Hematopoietic multipotent progenitor cell treated with erythropoietin and hydrocortisone succinate and interleukin-3 and kit ligand, for 17 days (in vitro differentiated cells): ENCODE results near the gene MISP.

Source experiments
- DNase-seq: peaks from one replicate; pipeline ENCODE4 v3.0.0-alpha.2; 2015; ENCODE audit warnings: low spot score

The MISP gene

GRCh38 chr19:797528-798414 is 46.9 kb downstream of the MISP start:
- DNase-seq, result peak; percentile 87

DNA sequence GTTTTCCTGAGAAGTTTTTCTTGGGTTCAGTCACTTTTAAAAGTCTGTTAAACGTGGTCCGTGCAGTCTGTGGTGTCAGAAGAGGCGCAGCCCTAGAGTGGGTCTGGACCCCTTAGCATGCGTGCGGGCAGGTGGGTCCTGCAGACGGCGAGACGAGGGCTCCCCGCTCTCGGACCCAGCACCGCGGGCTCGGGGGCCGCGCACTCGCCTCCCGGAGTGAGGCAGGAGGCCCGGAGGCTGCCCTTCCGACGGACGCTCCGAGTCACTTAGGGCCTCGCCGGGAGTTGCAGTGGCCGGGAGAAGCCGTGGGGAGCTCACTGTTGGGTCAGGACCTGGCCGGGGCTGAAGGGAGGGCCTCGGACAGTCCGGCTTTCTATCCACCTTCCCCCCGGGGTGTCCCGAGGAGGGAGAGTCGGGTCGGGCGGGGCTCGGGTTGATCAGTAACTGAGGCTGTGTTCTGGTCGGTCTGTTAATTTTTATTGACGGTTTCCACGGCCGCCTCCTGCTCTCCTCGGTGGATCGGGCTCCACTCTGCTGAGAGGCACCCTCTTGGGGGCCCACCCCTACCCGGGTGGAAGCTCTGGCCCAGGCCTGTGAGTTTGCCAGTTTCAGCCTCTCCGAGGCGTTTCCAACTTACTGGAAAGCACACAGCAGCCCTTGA is 47.6 kb downstream of the MISP start:
- peak; percentile 31 for DNase-seq

GRCh38 chr19:799076-799881 is 48.4 kb downstream of the MISP start:
- peak; percentile 35 for DNase-seq

GRCh38 chr19:800360-801029 is 49.6 kb downstream of the MISP start:
- peak; percentile 23 for DNase-seq

- peak; percentile 17 for DNase-seq
Measured at GRCh38 chr19:801030-801860, 50.3 kb downstream of the MISP start.

GRCh38 chr19:801861-802497 is 51.1 kb downstream of the MISP start:
- DNase-seq, result no peak

DNA sequence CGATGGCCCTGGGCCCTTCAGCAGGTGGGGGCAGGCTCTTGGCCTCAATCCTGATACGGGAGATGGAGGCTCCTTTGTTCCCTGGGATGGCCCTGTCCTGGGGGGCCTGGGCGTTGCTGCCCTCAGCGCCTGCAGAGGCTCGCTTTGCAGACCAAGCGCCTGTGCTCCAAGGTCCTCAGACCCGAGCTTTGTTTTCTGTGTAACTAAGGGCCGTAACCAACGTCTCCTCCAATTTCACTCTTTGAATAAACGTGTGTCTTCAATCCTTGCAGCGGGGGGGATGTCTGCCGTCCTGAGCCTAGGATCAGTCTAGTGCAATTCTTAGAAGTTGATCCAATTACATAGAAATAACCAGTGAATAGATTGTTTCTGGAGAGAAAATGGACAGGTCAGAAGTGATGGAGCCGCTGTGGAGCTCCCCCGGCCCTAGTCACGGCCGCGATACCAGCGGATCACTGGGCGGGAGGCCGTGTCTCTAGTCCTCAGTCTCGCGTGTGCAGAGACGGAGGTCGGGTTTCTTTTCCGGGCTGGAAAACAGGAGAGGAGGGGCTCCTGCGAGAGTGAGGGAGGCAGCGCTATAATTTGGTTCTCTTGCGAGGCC is 51.7 kb downstream of the MISP start:
- DNase-seq, result no peak

GRCh38 chr19:803099-803561 is 52.2 kb downstream of the MISP start:
- DNase-seq, result no peak

GRCh38 chr19:803686-804418 is 52.9 kb downstream of the MISP start:
- DNase-seq, result no peak

GRCh38 chr19:804419-805165 is 53.7 kb downstream of the MISP start:
- DNase-seq, result no peak

- DNase-seq, result no peak
Measured at GRCh38 chr19:805166-805551, 54.2 kb downstream of the MISP start.

- DNase-seq, result no peak
Measured at GRCh38 chr19:805600-806550, 55.0 kb downstream of the MISP start.

- DNase-seq, result no peak
Measured at GRCh38 chr19:806815-807421, 56.0 kb downstream of the MISP start.

DNA sequence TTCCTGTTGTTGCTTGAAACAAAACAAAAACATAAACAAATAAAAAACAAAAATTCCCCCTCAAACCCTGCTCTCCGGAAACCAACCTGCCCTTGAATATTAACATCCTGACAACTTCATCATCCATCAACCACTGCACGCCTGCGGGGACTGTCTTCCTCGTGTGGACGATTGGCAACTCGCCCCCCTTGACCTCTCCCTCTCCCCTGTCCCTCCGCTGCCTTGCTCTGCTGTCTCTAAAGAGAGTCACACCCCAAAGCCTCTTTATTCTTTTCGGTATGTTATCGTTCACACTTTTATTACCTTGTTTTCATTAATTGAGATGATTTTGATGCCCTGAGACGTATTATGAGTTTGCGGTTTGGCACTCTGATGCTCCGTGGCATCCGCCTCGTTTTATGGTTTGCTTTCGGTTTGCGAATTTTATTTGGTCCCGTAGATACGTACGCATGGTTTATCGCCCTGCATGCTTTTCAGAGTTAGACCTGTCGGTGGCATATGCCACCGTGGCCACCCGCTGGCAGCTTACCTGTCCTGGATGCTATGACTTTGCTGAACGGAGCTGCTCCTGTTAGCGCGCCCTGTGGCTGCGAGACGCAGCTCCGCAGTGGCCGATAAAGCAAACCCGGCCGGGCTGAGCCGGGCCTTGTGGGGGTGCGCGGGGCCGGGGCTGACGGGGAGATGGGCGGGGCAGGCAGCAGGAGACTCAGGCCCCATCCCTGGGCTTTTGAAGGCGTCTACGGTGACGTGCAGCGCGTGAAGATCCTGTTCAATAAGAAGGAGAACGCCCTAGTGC is 56.9 kb downstream of the MISP start:
- DNase-seq, result no peak

GRCh38 chr19:808423-808775 is 57.5 kb downstream of the MISP start:
- DNase-seq, result no peak
